DOHH2 (cell line): Measurements from ENCODE around the gene TMX2.

Experiments used
- H3F3A ChIP-seq: fragments of 200-600 bp; sonication (generic), shearing (Covaris generic); 2 replicates; pipeline ENCODE4 v1.6.0; 2016; ENCODE audit warnings: antibody characterized with exemption, mild to moderate bottlenecking; ENCODE audit not compliant: control insufficient read depth, insufficient read depth
- H3K27ac ChIP-seq: fragments of 200-600 bp; sonication (generic); 2 replicates; pipeline ENCODE4 v1.5.1; 2014; ENCODE audit warnings: low read depth, mild to moderate bottlenecking, low read length, moderate library complexity
- H3K27me3 ChIP-seq: fragments of 200-600 bp; sonication (generic); 2 replicates; pipeline ENCODE4 v1.6.1; 2014; ENCODE audit warnings: mild to moderate bottlenecking, low read length, mixed read lengths; ENCODE audit not compliant: control insufficient read depth
- H3K36me3 ChIP-seq: fragments of 200-600 bp; sonication (generic); 2 replicates; pipeline ENCODE4 v1.6.1; 2014; ENCODE audit warnings: mild to moderate bottlenecking, low read length, moderate library complexity, mixed read lengths; ENCODE audit not compliant: control insufficient read depth
- H3K4me1 ChIP-seq: fragments of 200-600 bp; sonication (generic); 2 replicates; pipeline ENCODE4 v1.6.1; 2014; ENCODE audit warnings: mild to moderate bottlenecking, low read length, mixed read lengths; ENCODE audit not compliant: control insufficient read depth
- H3K4me2 ChIP-seq: fragments of 200-600 bp; sonication (generic); 2 replicates; pipeline ENCODE4 v1.6.0; 2014; ENCODE audit warnings: mild to moderate bottlenecking, low read length, moderate library complexity
- H3K4me3 ChIP-seq: fragments of 200-600 bp; sonication (generic); 2 replicates; pipeline ENCODE4 v1.5.1; 2014; ENCODE audit warnings: mild to moderate bottlenecking, low read length, mixed read lengths
- H3K79me2 ChIP-seq: fragments of 200-600 bp; sonication (generic); 2 replicates; pipeline ENCODE4 v1.6.1; 2014; ENCODE audit warnings: mild to moderate bottlenecking, low read length, mixed read lengths; ENCODE audit not compliant: control insufficient read depth
- H3K9me2 ChIP-seq: fragments of 200-600 bp; sonication (generic); replicated peaks from 2 replicates; pipeline ENCODE4 v1.6.1; 2014; ENCODE audit warnings: mild to moderate bottlenecking, low read length, mixed read lengths; ENCODE audit not compliant: control insufficient read depth
- H3K9me3 ChIP-seq: fragments of 200-600 bp; sonication (generic); 2 replicates; pipeline ENCODE4 v1.6.1; 2014; ENCODE audit warnings: antibody characterized with exemption, low read length, mixed read lengths; ENCODE audit not compliant: control insufficient read depth, insufficient read depth
- H4K20me1 ChIP-seq: fragments of 200-600 bp; sonication (generic); 2 replicates; pipeline ENCODE4 v1.6.0; 2014; ENCODE audit warnings: low read depth, mild to moderate bottlenecking, antibody characterized with exemption, low read length, moderate library complexity; ENCODE audit not compliant: control insufficient read depth, insufficient read depth
- EZH2phosphoT487 ChIP-seq: fragments of 200-600 bp; sonication (generic); IDR thresholded peaks from 2 replicates; pipeline ENCODE4 v1.6.1; 2017; ENCODE audit warnings: borderline replicate concordance, mild to moderate bottlenecking, antibody characterized with exemption, low read length, moderate library complexity, mixed read lengths
- TF ChIP-seq, protein P1 (sequence below): fragments of 200-600 bp; sonication (generic); IDR thresholded peaks from one replicate; pipeline ENCODE4 v1.5.1; 2014; ENCODE audit warnings: antibody characterized with exemption, mild to moderate bottlenecking, low read depth, low read length; ENCODE audit not compliant: poor library complexity, severe bottlenecking

The TMX2 gene

DNA sequence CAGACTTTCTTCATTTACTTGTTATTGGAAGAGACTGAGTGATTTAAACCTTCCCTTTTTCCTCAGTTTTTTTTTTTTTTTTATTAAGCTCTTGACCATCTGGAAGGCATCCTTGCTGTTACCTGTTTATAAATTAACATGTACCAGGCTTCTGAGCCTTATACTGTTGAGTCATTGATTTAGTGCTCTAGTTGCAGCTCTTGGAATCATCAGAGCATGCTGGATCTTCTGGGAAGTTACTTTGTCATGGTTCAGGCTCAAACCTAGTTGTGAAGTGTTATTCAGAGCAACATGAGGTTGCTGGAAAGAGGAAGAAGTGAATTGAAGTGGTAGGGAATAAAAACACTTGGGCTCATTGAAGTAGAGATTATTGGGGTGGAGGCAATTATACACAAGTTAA lies 38.1 kb upstream of the TMX2 start:
- Histone ChIP-seq H3K9me2 (no peaks in the 10 kb centered on the region), H3K36me3 (peaks cover 80% of the 10 kb centered on the region), H3K79me2 (peaks cover 97% of the 10 kb centered on the region), H3K27me3 (no peaks in the 10 kb centered on the region), H3F3A (no peaks in the 10 kb centered on the region), H3K4me3 (no peak overlapping the region), H3K4me2 (no peak overlapping the region), H3K9me3 (no peaks in the 10 kb centered on the region), H3K27ac (no peak overlapping the region), H3K4me1 (peaks cover 10% of the 10 kb centered on the region), H4K20me1 (peaks cover 32% of the 10 kb centered on the region)
- no peak for TF ChIP-seq EZH2phosphoT487
- TF ChIP-seq, protein P1, sequence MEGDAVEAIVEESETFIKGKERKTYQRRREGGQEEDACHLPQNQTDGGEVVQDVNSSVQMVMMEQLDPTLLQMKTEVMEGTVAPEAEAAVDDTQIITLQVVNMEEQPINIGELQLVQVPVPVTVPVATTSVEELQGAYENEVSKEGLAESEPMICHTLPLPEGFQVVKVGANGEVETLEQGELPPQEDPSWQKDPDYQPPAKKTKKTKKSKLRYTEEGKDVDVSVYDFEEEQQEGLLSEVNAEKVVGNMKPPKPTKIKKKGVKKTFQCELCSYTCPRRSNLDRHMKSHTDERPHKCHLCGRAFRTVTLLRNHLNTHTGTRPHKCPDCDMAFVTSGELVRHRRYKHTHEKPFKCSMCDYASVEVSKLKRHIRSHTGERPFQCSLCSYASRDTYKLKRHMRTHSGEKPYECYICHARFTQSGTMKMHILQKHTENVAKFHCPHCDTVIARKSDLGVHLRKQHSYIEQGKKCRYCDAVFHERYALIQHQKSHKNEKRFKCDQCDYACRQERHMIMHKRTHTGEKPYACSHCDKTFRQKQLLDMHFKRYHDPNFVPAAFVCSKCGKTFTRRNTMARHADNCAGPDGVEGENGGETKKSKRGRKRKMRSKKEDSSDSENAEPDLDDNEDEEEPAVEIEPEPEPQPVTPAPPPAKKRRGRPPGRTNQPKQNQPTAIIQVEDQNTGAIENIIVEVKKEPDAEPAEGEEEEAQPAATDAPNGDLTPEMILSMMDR = no peak

DNA sequence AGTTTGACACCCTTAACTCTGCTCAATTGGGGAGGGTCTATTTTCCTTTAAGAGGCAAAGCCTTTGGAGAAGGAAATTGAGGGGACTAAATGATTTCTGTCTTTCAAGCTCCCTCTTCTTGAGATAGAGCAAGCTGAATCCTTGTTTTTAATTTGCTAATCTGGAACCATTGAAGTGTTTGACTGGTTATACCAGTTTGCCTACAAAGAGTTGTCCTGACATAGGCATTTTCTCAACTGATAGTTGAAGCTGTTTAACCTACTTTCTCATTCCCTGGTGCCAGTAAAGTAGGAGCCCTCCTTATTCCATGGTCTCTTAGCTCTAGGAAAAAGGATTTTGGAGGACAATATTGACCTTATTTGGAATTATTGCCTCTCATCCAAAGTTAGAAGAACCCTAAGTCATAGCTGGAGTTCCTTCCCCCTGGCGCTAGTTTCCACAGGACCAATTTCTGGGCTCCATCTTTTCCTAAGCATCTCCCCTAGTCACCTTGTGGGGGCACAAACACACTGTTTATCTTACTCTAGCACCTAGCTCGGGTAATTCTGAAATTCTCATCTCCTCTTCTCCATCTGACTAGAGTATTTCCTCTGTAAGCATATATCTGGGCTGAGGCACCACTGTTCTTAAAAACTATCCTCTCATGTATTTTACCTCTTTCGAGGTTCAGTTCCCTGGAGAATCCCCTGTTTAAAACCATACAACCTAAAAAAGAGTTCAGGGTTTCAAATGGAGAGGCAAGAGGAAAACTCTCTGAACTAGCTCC lies 37.0 kb upstream of the TMX2 start:
- H3K4me1 ChIP-seq = 0 out of 2 replicates have a peak, but pooled peaks cover 2% of the 10 kb centered on the region
- H3K9me2 ChIP-seq = no peaks in the 10 kb centered on the region
- peaks cover 97% of the 10 kb centered on the region for H3K79me2 ChIP-seq
- no peak for TF ChIP-seq EZH2phosphoT487
- TF ChIP-seq, protein P1 = no peak
- no peaks in the 10 kb centered on the region for H3F3A ChIP-seq
- H3K36me3 ChIP-seq = peaks cover 87% of the 10 kb centered on the region
- no peaks in the 10 kb centered on the region for H3K27me3 ChIP-seq
- no peaks in the 10 kb centered on the region for H3K9me3 ChIP-seq
- no peak overlapping the region for H3K4me2 ChIP-seq
- H3K4me3 ChIP-seq = no peak overlapping the region
- H4K20me1 ChIP-seq = peaks cover 34% of the 10 kb centered on the region
- H3K27ac ChIP-seq = no peak overlapping the region

GRCh38 chr11:57679396-57679795 lies 33.0 kb upstream of the TMX2 start:
- no peaks in the 10 kb centered on the region for H3F3A ChIP-seq
- H3K4me1 ChIP-seq = no peaks in the 10 kb centered on the region
- H3K4me2 ChIP-seq = no peak overlapping the region
- peaks cover 85% of the 10 kb centered on the region for H3K36me3 ChIP-seq
- no peak overlapping the region for H3K4me3 ChIP-seq
- H4K20me1 ChIP-seq = peaks cover 22% of the 10 kb centered on the region
- TF ChIP-seq EZH2phosphoT487 = no peak
- TF ChIP-seq, protein P1 = no peak
- no peaks in the 10 kb centered on the region for H3K9me3 ChIP-seq
- peaks cover 93% of the 10 kb centered on the region for H3K79me2 ChIP-seq
- no peaks in the 10 kb centered on the region for H3K9me2 ChIP-seq
- H3K27ac ChIP-seq = no peak overlapping the region
- H3K27me3 ChIP-seq = no peaks in the 10 kb centered on the region
